Measurements from ENCODE around the gene EVI2A. TPM values are rescaled to one million over a fixed set of nuclear protein-coding genes. Genes with fewer than 3 reads are reported as not detected.

Gene EVI2A
- total and polyA plus RNA-seq, 9 of the 15 experiments (the other 6 are each of a cell fraction or from before 2014, with no cell fraction given), result 0.06 to 0.37 (median 0.15) TPM; not detected in 3

DNA sequence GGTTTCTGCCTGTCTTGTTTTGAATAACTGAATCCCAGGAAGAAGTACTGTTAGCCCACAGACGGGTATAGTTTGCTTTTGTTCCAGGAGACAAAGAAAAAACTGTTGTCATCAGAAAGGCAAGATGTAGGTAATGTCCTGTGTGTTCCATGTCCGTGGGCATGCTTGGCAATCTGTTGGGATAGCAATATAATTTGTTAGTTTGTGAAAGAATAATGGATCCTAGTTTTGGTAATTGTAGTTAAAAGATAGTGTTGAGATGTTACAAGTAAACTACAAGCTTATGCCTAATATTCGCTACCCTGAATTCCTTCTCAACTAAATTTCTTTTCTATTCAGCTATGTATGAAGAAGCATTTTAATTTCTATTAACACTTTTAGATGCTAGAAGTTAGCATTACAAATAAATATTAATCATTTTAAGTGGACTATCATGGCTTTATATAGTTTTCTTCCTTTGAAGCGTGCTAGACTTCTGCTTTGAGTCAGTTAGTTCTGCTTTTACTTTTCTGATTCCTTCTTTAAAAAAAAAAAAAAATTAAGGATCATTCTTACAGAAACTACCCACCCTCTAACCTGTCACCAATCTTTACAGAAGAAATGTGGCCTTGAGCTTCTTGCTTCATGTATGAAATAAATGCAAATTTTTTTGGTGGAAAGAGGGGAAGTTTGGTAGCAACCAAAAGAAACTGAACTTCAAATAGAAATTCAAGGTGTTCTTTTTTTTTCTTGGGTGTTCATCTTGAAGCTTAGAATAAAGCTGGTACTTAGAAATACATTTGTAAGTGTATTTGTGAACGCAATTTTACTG, 2.4 kb downstream of the EVI2A start:
- no TSS peak for BruUV-seq (replicated peaks)
- POLR2A ChIA-PET, result interaction anchor here (1.4 to 1.8 kb wide), 2 partner anchors 9 to 13 kb away, joined by 3 to 4 read pairs; no protein-coding TSS in a partner anchor
- no peak for FAIRE-seq
- no peak overlapping the region for H3K9ac ChIP-seq (ENCODE audit: insufficient read depth in 1 of 2, low read depth in 2 of 2, low read length in 2 of 2)
- intact Hi-C loops (cut with micrococcal nuclease), result no loop called here
- H3K4me3 ChIP-seq, result no peak overlapping the region
- ATAC-seq, result no peak
- H3K27ac ChIP-seq (ENCODE audit: extremely low read depth, low read depth, low read length), result peak overlapping the region; percentile 3; the same call in 1 of the 3 replicates
- no peak for DNase-seq (ENCODE audit: extremely low read depth in 1 of 4, low spot score in 3 of 4)
- H3K4me1 ChIP-seq (replicated peaks in 1 of 2; ENCODE audit: control insufficient read depth in 2 of 2, insufficient read depth in 2 of 2, low read length in 2 of 2), result peaks cover 0 to 14% of the 10 kb centered on the region in 2 experiments; a peak in 3 of 5 replicates
- no peaks in the 10 kb centered on the region; the same call in 2 of the 3 replicates for H3K36me3 ChIP-seq (ENCODE audit: control insufficient read depth, insufficient read depth, low read length)
- CTCF ChIA-PET (ENCODE audit: low intra/inter-chr PET ratio), result no interaction called here
- H3K4me2 ChIP-seq (ENCODE audit: insufficient read depth, low read length), result no peak overlapping the region
- H3K27me3 ChIP-seq (ENCODE audit: control insufficient read depth in 2 of 2, insufficient read depth in 2 of 2, low read length in 2 of 2), result no peaks in the 10 kb centered on the region
- H3K9me1 ChIP-seq (ENCODE audit: control insufficient read depth, insufficient read depth, low read length), result no peaks in the 10 kb centered on the region
- in situ Hi-C loops (cut with MboI), result no loop called here
- no peaks in the 10 kb centered on the region for H3K9me3 ChIP-seq (replicated peaks; ENCODE audit: control insufficient read depth, insufficient read depth, low read depth, low read length)
- no peaks in the 10 kb centered on the region for H3K79me2 ChIP-seq (ENCODE audit: control insufficient read depth, insufficient read depth, low read length)
- WGBS (ENCODE audit: insufficient coverage, low coverage, missing lambda C conversion rate), result 57% methylated on average over 5 of the region's 5 CpGs
- H4K20me1 ChIP-seq (replicated peaks; ENCODE audit: control insufficient read depth, insufficient read depth, low read length), result no peaks in the 10 kb centered on the region
- H2AFZ ChIP-seq (ENCODE audit: low read depth, low read length), result no peak overlapping the region
- TF ChIP-seq, protein P1, sequence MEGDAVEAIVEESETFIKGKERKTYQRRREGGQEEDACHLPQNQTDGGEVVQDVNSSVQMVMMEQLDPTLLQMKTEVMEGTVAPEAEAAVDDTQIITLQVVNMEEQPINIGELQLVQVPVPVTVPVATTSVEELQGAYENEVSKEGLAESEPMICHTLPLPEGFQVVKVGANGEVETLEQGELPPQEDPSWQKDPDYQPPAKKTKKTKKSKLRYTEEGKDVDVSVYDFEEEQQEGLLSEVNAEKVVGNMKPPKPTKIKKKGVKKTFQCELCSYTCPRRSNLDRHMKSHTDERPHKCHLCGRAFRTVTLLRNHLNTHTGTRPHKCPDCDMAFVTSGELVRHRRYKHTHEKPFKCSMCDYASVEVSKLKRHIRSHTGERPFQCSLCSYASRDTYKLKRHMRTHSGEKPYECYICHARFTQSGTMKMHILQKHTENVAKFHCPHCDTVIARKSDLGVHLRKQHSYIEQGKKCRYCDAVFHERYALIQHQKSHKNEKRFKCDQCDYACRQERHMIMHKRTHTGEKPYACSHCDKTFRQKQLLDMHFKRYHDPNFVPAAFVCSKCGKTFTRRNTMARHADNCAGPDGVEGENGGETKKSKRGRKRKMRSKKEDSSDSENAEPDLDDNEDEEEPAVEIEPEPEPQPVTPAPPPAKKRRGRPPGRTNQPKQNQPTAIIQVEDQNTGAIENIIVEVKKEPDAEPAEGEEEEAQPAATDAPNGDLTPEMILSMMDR (IDR thresholded peaks at IDR 0.05 in 2 of 3, conservative IDR thresholded peaks at IDR 0.05 in 1 of 3; ENCODE audit: insufficient read depth in 2 of 3, low read depth in 1 of 3, low read length in 3 of 3), result no peak
- TF ChIP-seq, protein P2, sequence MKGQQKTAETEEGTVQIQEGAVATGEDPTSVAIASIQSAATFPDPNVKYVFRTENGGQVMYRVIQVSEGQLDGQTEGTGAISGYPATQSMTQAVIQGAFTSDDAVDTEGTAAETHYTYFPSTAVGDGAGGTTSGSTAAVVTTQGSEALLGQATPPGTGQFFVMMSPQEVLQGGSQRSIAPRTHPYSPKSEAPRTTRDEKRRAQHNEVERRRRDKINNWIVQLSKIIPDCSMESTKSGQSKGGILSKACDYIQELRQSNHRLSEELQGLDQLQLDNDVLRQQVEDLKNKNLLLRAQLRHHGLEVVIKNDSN (CRISPR knock-in tag; IDR thresholded peaks at IDR 0.05), result no peak
- TF ChIP-seq, protein P3, sequence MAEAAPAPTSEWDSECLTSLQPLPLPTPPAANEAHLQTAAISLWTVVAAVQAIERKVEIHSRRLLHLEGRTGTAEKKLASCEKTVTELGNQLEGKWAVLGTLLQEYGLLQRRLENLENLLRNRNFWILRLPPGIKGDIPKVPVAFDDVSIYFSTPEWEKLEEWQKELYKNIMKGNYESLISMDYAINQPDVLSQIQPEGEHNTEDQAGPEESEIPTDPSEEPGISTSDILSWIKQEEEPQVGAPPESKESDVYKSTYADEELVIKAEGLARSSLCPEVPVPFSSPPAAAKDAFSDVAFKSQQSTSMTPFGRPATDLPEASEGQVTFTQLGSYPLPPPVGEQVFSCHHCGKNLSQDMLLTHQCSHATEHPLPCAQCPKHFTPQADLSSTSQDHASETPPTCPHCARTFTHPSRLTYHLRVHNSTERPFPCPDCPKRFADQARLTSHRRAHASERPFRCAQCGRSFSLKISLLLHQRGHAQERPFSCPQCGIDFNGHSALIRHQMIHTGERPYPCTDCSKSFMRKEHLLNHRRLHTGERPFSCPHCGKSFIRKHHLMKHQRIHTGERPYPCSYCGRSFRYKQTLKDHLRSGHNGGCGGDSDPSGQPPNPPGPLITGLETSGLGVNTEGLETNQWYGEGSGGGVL (CRISPR knock-in tag; IDR thresholded peaks at IDR 0.05), result no peak
- TF ChIP-seq, protein P4, sequence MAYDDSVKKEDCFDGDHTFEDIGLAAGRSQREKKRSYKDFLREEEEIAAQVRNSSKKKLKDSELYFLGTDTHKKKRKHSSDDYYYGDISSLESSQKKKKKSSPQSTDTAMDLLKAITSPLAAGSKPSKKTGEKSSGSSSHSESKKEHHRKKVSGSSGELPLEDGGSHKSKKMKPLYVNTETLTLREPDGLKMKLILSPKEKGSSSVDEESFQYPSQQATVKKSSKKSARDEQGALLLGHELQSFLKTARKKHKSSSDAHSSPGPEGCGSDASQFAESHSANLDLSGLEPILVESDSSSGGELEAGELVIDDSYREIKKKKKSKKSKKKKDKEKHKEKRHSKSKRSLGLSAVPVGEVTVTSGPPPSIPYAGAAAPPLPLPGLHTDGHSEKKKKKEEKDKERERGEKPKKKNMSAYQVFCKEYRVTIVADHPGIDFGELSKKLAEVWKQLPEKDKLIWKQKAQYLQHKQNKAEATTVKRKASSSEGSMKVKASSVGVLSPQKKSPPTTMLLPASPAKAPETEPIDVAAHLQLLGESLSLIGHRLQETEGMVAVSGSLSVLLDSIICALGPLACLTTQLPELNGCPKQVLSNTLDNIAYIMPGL (CRISPR knock-in tag; IDR thresholded peaks at IDR 0.05), result no peak
- no peak for TF ChIP-seq ZNF561 (CRISPR knock-in tag; conservative IDR thresholded peaks at IDR 0.05)
- no peak for TF ChIP-seq POU5F1 (IDR thresholded peaks at IDR 0.05; ENCODE audit: borderline replicate concordance, low read depth, low read length, partially characterized antibody)
- TF ChIP-seq, protein P5, sequence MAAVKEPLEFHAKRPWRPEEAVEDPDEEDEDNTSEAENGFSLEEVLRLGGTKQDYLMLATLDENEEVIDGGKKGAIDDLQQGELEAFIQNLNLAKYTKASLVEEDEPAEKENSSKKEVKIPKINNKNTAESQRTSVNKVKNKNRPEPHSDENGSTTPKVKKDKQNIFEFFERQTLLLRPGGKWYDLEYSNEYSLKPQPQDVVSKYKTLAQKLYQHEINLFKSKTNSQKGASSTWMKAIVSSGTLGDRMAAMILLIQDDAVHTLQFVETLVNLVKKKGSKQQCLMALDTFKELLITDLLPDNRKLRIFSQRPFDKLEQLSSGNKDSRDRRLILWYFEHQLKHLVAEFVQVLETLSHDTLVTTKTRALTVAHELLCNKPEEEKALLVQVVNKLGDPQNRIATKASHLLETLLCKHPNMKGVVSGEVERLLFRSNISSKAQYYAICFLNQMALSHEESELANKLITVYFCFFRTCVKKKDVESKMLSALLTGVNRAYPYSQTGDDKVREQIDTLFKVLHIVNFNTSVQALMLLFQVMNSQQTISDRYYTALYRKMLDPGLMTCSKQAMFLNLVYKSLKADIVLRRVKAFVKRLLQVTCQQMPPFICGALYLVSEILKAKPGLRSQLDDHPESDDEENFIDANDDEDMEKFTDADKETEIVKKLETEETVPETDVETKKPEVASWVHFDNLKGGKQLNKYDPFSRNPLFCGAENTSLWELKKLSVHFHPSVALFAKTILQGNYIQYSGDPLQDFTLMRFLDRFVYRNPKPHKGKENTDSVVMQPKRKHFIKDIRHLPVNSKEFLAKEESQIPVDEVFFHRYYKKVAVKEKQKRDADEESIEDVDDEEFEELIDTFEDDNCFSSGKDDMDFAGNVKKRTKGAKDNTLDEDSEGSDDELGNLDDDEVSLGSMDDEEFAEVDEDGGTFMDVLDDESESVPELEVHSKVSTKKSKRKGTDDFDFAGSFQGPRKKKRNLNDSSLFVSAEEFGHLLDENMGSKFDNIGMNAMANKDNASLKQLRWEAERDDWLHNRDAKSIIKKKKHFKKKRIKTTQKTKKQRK (IDR thresholded peaks at IDR 0.05; ENCODE audit: borderline replicate concordance, low read depth, low read length), result no peak
- TF ChIP-seq PHTF2 (CRISPR knock-in tag; IDR thresholded peaks at IDR 0.05), result no peak
- no peak for TF ChIP-seq KDM5B (IDR thresholded peaks at IDR 0.05; ENCODE audit: insufficient replicate concordance, low read depth, low read length)
